HG03066 (cell line): ENCODE results near the gene P2RX3.
"Not testable (repeated sequence)": the region's sequence is repeated elsewhere in the genome, so short reads cannot be mapped to it uniquely, and the experiment has no call there.

Experiments
- ATAC-seq: cut with Tn5 transposase; IDR thresholded peaks from one replicate; pipeline ENCODE4 v1.9.1; 2021; ENCODE audit warnings: low read depth; ENCODE audit not compliant: unreplicated experiment

Gene P2RX3

GRCh38 chr11:57394203-57394965, 56.2 kb downstream of the P2RX3 start:
- no peak for ATAC-seq

- no peak for ATAC-seq
Observed at GRCh38 chr11:57395905-57396623, 57.9 kb downstream of the P2RX3 start.

GRCh38 chr11:57396744-57397143, 58.6 kb downstream of the P2RX3 start:
- no peak for ATAC-seq

DNA sequence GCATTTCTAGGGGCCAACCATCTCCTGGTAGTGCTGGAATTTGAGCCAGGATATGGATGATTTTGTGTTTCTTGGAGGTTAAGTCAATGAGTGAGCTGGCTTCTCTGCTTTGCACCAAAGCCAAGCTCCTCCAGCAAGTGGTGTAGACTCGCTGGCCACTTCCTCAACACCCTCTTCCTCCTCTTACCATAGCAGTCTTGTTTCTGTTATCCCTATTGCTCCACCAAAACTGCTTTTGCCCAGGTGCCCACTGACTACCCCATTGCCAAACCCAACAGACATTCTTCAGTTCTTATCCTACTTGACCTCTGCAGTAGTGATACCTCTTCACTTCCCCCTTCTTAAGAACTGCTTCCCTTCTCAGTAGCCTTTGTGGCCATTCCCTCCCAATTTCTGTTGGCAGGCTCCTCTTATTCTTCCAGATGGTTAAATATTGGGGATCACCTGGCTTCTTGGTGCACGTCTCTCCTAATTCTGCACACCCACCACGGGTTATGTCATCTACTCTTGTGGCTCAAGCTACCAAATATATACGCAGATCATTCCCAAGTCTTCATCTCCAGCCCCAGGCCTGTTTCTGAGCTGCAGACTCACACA, 59.3 kb downstream of the P2RX3 start:
- no peak for ATAC-seq

- no peak for ATAC-seq
Observed at GRCh38 chr11:57399221-57399620, 61.1 kb downstream of the P2RX3 start.

- no peak for ATAC-seq
Observed at GRCh38 chr11:57399972-57400578, 61.9 kb downstream of the P2RX3 start.

DNA sequence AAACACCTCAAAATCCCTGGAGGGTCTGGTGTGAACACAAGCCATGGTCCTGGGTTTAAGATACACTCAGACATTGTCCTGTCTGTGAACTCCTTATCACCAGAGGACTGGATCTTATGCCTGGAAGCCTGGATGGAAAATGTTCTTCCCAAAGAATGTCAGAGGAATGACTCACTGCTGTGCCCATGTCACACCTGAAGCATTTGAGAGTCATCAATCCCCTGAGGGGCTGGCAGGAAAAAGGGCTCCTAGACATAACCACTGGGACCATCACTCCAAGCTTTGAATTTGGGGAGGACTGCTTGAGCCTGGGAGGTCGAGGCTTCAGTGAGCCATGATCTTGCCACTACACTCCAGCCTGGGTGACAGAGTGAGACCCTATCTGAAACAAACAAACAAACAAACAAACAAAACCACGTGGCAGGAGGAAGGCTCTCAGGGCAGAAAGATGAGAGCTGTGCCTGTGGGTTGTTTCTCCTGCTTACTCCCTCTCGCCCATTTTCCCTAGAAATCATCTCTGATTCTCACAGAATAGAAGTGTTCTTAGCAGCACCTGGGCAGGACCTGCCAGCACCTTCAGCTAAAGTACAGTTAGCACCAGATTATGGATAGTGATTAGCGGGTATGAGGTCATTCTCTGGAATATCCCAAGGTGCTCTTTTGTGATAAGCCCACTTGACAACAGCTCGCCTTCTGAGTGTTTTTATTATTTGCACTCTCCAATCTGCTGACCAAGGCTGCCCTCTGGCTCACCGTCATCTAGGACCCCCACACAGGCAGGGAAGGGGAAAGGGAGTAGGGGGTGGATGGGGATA, 64.2 kb downstream of the P2RX3 start:
- no peak for ATAC-seq

DNA sequence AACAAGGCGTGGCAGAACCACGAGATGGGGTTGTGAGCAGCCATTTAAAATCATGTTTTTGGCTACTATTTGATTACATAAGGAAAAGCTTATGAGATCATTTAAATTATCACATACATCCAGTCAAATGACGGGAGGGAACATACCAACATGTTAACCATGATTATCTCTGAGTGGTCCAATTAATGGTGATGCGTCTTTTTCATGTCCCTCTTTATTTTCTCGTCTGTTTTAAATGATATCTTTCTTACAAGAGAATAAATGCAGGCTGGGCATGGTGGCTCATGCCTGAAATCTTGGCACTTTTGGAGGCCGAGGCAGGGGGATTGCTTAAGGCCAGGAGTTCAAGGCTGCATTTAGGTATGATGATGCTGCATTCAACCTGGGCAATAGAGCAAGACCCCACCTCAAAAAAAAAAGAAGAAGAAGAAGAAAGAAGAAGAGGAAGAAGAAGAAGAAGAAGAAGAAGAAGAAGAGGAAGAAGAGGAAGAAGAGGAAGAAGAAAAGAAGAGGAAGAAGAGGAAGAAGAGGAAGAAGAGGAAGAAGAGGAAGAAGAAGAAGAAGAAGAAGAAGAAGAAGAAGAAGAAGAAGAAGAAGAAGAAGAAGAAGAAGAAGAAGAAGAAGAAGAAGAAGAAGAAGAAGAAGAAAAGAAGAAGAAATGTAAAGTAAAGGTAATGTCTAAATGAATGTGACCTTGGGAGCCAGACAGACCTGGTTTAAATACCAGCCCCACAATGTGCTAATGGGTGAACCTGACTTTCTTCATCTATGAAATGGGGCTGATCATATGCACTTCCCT, 65.0 kb downstream of the P2RX3 start:
- not testable (repeated sequence) for ATAC-seq

- no peak for ATAC-seq
Observed at GRCh38 chr11:57403802-57404147, 65.6 kb downstream of the P2RX3 start.

DNA sequence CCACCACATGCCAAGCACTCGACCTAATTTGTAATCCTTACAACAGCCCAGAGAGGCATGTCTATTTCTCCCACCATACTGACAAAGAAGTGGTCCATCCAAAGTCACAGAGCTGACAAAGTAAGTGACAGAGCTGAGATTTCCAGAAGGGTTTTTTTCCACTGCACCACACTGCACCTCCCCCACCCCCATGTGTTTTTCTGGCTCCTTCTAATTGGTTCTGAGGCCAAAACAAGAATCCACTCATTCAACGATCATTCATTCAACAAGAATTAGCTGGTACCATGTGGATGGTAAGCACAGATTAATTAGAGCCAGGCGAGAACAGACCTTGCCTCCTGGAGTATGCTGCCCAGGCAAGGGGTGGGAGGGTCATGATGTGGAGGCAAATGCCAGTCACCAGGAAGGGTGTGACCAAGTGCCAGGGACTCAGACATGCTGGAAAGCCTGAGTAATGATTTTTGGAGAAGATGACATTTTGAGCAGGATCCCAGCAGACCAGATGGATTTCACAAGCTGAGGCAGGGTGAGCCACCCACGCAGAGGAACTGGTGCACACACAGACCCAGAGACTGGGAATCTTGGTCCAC, 67.2 kb downstream of the P2RX3 start:
- ATAC-seq: no peak

- ATAC-seq: no peak
Observed at GRCh38 chr11:57406337-57406904, 68.3 kb downstream of the P2RX3 start.

- ATAC-seq: no peak
Observed at GRCh38 chr11:57407010-57407920, 69.1 kb downstream of the P2RX3 start.

DNA sequence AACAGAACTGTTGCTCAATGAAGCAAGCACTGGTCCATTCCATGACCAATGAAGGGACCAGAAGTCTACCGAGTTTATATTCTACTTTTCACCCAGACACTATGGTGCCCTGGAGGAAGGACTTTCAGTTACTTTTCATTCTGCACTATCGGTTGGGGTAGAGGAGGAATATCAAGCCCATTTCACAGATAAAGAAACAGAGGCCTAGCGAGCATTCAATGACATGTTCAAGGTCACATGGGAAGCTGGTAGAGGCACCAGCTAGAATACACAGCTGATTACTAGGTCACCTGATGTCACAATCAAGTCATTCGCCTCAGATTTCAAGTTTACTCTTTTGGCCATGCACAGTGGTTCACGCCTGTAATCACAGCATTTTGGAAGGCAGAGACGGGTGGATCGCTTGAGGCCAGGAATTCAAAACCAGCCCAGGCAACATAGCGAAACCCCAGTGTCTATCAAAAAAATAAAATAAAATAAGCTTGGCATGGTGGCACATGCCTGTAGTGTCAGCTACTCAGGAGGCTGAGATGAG, 69.9 kb downstream of the P2RX3 start:
- ATAC-seq: no peak

GRCh38 chr11:57408771-57409170, 70.6 kb downstream of the P2RX3 start:
- ATAC-seq: no peak

GRCh38 chr11:57409321-57410100, 71.4 kb downstream of the P2RX3 start:
- no peak for ATAC-seq

- ATAC-seq: no peak
Observed at GRCh38 chr11:57410287-57410686, 72.1 kb downstream of the P2RX3 start.

- no peak for ATAC-seq
Observed at GRCh38 chr11:57413681-57414080, 75.5 kb downstream of the P2RX3 start.
